NCI-H460 (cell line): Measurements from ENCODE around the gene SPIRE1. TPM values are rescaled to one million over a fixed set of nuclear protein-coding genes. Genes with fewer than 3 reads are reported as not detected.
A peak's percentile ranks its signal among the peaks of the same experiment; 100 is the strongest.

Experiments
- DNase-seq: peaks from one replicate; pipeline ENCODE4 v3.0.0-alpha.2; 2016; ENCODE audit warnings: low read depth; ENCODE audit errors: extremely low read depth
- total RNA-seq: library from RNA; depleted of rRNA; stranded (reverse); fragments of >200 nt; shearing (Covaris generic); gene quantifications from 2 replicates; pipeline ENCODE4 v1.2.3, GENCODE V29; 2014

The SPIRE1 gene
- total RNA-seq, 1 experiment from 2014 or later: 46.2 TPM

GRCh38 chr18:12604445-12605007 lies 53.4 kb downstream of the SPIRE1 start:
- DNase-seq: no peak

- DNase-seq: no peak
Observed at GRCh38 chr18:12599966-12600365, 57.9 kb downstream of the SPIRE1 start.

- DNase-seq: no peak
Observed at GRCh38 chr18:12599543-12599942, 58.4 kb downstream of the SPIRE1 start.

- no peak for DNase-seq
Observed at GRCh38 chr18:12598181-12598930, 59.6 kb downstream of the SPIRE1 start.

- peak; percentile 61 for DNase-seq
Observed at GRCh38 chr18:12597760-12598159, 60.1 kb downstream of the SPIRE1 start.

GRCh38 chr18:12595571-12596255 lies 62.2 kb downstream of the SPIRE1 start:
- no peak for DNase-seq

GRCh38 chr18:12593866-12594265 lies 64.0 kb downstream of the SPIRE1 start:
- DNase-seq: no peak

- DNase-seq: no peak
Observed at GRCh38 chr18:12592597-12593127, 65.2 kb downstream of the SPIRE1 start.

GRCh38 chr18:12589448-12589847 lies 68.5 kb downstream of the SPIRE1 start:
- no peak for DNase-seq

- DNase-seq: no peak
Observed at GRCh38 chr18:12586956-12587355, 71.0 kb downstream of the SPIRE1 start.

GRCh38 chr18:12585218-12585617 lies 72.7 kb downstream of the SPIRE1 start:
- DNase-seq: no peak

GRCh38 chr18:12580630-12581342 lies 77.1 kb downstream of the SPIRE1 start:
- no peak for DNase-seq

- DNase-seq: no peak
Observed at GRCh38 chr18:12579775-12580174, 78.1 kb downstream of the SPIRE1 start.

- no peak for DNase-seq
Observed at GRCh38 chr18:12577848-12578247, 80.1 kb downstream of the SPIRE1 start.

GRCh38 chr18:12574494-12575185 lies 83.3 kb downstream of the SPIRE1 start:
- DNase-seq: no peak

- no peak for DNase-seq
Observed at GRCh38 chr18:12571630-12572029, 86.3 kb downstream of the SPIRE1 start.

- no peak for DNase-seq
Observed at GRCh38 chr18:12569791-12570190, 88.1 kb downstream of the SPIRE1 start.

GRCh38 chr18:12567849-12568248 lies 90.1 kb downstream of the SPIRE1 start:
- no peak for DNase-seq

- DNase-seq: no peak
Observed at GRCh38 chr18:12564861-12565260, 93.0 kb downstream of the SPIRE1 start.

- DNase-seq: no peak
Observed at GRCh38 chr18:12564378-12564777, 93.5 kb downstream of the SPIRE1 start.
